ENCODE results near the gene MYL7.

Gene MYL7

DNA sequence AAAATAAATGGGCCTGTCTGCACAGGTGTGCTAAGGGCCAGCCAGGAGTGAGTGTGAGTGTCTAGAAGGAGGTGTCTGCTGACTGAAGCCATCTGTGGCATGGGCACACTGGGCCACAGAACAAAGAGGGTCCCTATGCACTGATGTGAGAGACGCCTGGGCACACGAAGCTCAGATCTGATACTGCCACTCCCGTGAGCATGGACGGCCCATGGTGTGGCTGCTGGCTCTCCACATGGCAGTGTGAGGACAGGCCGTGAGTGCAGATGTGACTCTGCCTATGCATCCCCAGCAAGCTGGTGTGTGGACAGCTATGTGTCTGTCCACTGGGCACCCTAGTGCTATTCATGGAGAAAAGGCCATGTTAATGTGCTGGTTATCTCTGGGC lies 12.8 kb upstream of the MYL7 start:
- H3K27ac ChIP-seq (ENCODE audit: low read depth, low read length): no peak overlapping the region
- no peak overlapping the region for H4K8ac ChIP-seq (ENCODE audit: low read depth, low read length)
- no peak overlapping the region for H3K4me3 ChIP-seq (ENCODE audit: low read depth, low read length)
- no peaks in the 10 kb centered on the region for H3K36me3 ChIP-seq (ENCODE audit: control insufficient read depth in 1 of 2, insufficient read depth in 2 of 2, low read length in 2 of 2)
- no peak overlapping the region for H3K4me2 ChIP-seq (ENCODE audit: low read length)
- no peak overlapping the region for H3K4ac ChIP-seq (ENCODE audit: low read depth, low read length)
- no peaks in the 10 kb centered on the region for H3K79me1 ChIP-seq (ENCODE audit: low read length)
- no peak overlapping the region for H3K18ac ChIP-seq (ENCODE audit: low read length)
- H4K12ac ChIP-seq (ENCODE audit: low read depth, low read length): no peak overlapping the region
- no peak overlapping the region for H4K91ac ChIP-seq (ENCODE audit: low read depth, low read length)
- no peaks in the 10 kb centered on the region for H3K79me2 ChIP-seq (ENCODE audit: control insufficient read depth, insufficient read depth, low read length, poor library complexity)
- no peak overlapping the region for H3K9ac ChIP-seq (ENCODE audit: low read length)
- no peak for DNase-seq
- peaks cover 2% of the 10 kb centered on the region for H3K9me3 ChIP-seq (ENCODE audit: insufficient read depth, low read depth, low read length)
- H3K27me3 ChIP-seq (ENCODE audit: insufficient read depth, low read length): no peaks in the 10 kb centered on the region
- H2AK5ac ChIP-seq (ENCODE audit: low read length): no peak overlapping the region
- H2BK5ac ChIP-seq (ENCODE audit: low read depth, low read length, poor library complexity): no peak overlapping the region
- H2BK12ac ChIP-seq (ENCODE audit: low read length): no peak overlapping the region
- no peak overlapping the region for H2BK120ac ChIP-seq (ENCODE audit: insufficient read depth, low read length, poor library complexity)
- peaks cover 2 to 5% of the 10 kb centered on the region in 2 experiments for H3K4me1 ChIP-seq (ENCODE audit: control insufficient read depth in 1 of 2, insufficient read depth in 2 of 2, low read length in 2 of 2)
- H2AFZ ChIP-seq (ENCODE audit: insufficient read depth, low read length, poor library complexity): no peak overlapping the region
- no CpG with 5 or more reads among the region's 5 CpGs for WGBS (ENCODE audit: extremely low coverage, insufficient coverage, insufficient read length)
- H3K23ac ChIP-seq (ENCODE audit: low read length): no peak overlapping the region
- no peak overlapping the region for H3K14ac ChIP-seq (ENCODE audit: low read length)

DNA sequence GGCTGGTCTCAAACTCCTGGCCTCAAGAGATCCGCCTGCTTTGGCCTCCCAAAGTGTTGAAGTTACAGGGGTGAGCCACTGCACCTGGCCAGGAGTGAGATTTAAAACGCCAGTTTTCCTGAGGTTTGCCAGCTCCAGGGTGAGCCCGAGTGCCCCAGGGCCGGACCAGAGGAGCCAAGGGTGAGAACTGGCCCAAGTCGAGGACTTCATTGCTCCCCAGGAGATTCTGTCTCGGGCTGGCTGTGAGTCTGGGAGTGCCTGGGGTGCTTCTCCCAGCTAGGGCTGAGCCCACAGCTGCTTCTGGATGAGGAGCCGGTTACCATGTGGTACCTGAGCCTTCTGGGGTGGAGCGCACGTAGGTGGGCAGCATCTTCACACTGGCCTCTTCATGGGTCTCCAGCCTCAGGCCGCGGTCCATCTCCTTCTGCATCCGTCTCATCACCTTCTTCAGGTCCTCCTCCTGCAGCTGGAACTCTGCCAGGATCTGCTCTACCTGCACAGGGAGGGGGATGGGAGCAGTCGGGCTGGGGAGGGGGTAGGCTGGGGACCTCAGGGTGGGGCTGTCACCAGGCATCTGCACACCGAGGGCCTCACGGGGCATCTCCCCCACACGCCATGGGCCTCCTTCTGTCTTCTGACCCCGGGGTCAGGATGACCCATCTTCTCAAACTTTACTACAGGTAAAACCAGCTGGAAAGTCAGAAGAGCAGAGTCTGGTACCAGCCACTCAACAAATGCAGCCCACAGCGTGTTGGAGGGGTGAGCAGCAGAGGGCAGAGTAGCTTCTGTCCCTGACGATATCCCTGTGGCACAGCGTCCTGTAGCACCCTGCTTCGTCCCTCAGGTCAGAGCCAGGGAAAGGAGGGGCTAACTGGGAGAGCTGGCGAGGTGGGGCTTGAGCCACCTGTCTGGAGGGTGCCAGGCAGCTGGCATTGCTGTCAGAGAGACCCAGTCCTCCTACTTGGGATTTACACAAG lies 12.1 kb upstream of the MYL7 start:
- Histone ChIP-seq H3K27ac (ENCODE audit: low read depth, low read length) (no peak overlapping the region), H3K9ac (ENCODE audit: low read length) (no peak overlapping the region), H3K18ac (ENCODE audit: low read length) (no peak overlapping the region), H3K27me3 (ENCODE audit: insufficient read depth, low read length) (no peaks in the 10 kb centered on the region), H3K14ac (ENCODE audit: low read length) (no peak overlapping the region), H2AFZ (ENCODE audit: insufficient read depth, low read length, poor library complexity) (no peak overlapping the region), H3K79me1 (ENCODE audit: low read length) (no peaks in the 10 kb centered on the region), H3K79me2 (ENCODE audit: control insufficient read depth, insufficient read depth, low read length, poor library complexity) (no peaks in the 10 kb centered on the region), H4K8ac (ENCODE audit: low read depth, low read length) (no peak overlapping the region), H3K4me2 (ENCODE audit: low read length) (no peak overlapping the region), H2BK5ac (ENCODE audit: low read depth, low read length, poor library complexity) (no peak overlapping the region), H3K9me3 (ENCODE audit: insufficient read depth, low read depth, low read length) (peaks cover 2% of the 10 kb centered on the region), H2BK12ac (ENCODE audit: low read length) (no peak overlapping the region), H3K23ac (ENCODE audit: low read length) (no peak overlapping the region), H3K4ac (ENCODE audit: low read depth, low read length) (no peak overlapping the region), H4K91ac (ENCODE audit: low read depth, low read length) (no peak overlapping the region), H4K12ac (ENCODE audit: low read depth, low read length) (no peak overlapping the region), H2BK120ac (ENCODE audit: insufficient read depth, low read length, poor library complexity) (no peak overlapping the region), H3K4me1 (ENCODE audit: control insufficient read depth in 1 of 2, insufficient read depth in 2 of 2, low read length in 2 of 2) (peaks cover 2 to 5% of the 10 kb centered on the region in 2 experiments), H3K36me3 (ENCODE audit: control insufficient read depth in 1 of 2, insufficient read depth in 2 of 2, low read length in 2 of 2) (no peaks in the 10 kb centered on the region), H3K4me3 (ENCODE audit: low read depth, low read length) (no peak overlapping the region), H2AK5ac (ENCODE audit: low read length) (no peak overlapping the region)
- DNase-seq: no peak
- WGBS (ENCODE audit: extremely low coverage, insufficient coverage, insufficient read length): no CpG with 5 or more reads among the region's 22 CpGs

DNA sequence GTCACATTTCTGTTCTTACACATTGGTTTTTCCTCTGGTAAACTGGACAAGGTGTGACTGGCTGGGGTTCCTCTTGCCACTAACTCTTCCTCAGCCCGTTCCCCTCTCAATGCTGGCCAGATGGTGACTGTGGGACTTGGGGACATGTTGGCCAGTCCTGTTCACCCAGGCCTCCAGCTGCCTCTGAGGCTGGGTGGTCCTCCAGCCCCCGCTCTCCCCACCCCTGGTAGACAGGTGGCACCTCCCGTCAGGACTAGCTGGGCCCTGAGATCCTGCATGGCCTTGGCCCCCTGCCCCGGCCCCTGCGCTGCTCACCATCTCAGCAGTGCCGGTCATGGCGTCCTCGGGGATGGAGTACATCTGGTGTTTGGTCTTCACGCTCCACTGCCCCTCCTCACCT lies 10.8 kb upstream of the MYL7 start:
- no peak overlapping the region for H2BK5ac ChIP-seq (ENCODE audit: low read depth, low read length, poor library complexity)
- no peak overlapping the region for H3K27ac ChIP-seq (ENCODE audit: low read depth, low read length)
- no peak for DNase-seq
- H4K91ac ChIP-seq (ENCODE audit: low read depth, low read length): no peak overlapping the region
- no peak overlapping the region for H3K4me2 ChIP-seq (ENCODE audit: low read length)
- H3K36me3 ChIP-seq (ENCODE audit: control insufficient read depth in 1 of 2, insufficient read depth in 2 of 2, low read length in 2 of 2): no peaks in the 10 kb centered on the region
- no peak overlapping the region for H3K18ac ChIP-seq (ENCODE audit: low read length)
- H3K23ac ChIP-seq (ENCODE audit: low read length): no peak overlapping the region
- no peak overlapping the region for H3K9ac ChIP-seq (ENCODE audit: low read length)
- no peak overlapping the region for H2AK5ac ChIP-seq (ENCODE audit: low read length)
- H3K14ac ChIP-seq (ENCODE audit: low read length): no peak overlapping the region
- no peaks in the 10 kb centered on the region for H3K79me2 ChIP-seq (ENCODE audit: control insufficient read depth, insufficient read depth, low read length, poor library complexity)
- H4K8ac ChIP-seq (ENCODE audit: low read depth, low read length): no peak overlapping the region
- no peak overlapping the region for H4K12ac ChIP-seq (ENCODE audit: low read depth, low read length)
- no peaks in the 10 kb centered on the region for H3K79me1 ChIP-seq (ENCODE audit: low read length)
- no peaks in the 10 kb centered on the region for H3K27me3 ChIP-seq (ENCODE audit: insufficient read depth, low read length)
- H2BK12ac ChIP-seq (ENCODE audit: low read length): no peak overlapping the region
- no CpG with 5 or more reads among the region's 9 CpGs for WGBS (ENCODE audit: extremely low coverage, insufficient coverage, insufficient read length)
- H3K4ac ChIP-seq (ENCODE audit: low read depth, low read length): no peak overlapping the region
- no peak overlapping the region for H2AFZ ChIP-seq (ENCODE audit: insufficient read depth, low read length, poor library complexity)
- no peak overlapping the region for H2BK120ac ChIP-seq (ENCODE audit: insufficient read depth, low read length, poor library complexity)
- peaks cover 2% of the 10 kb centered on the region for H3K9me3 ChIP-seq (ENCODE audit: insufficient read depth, low read depth, low read length)
- no peak overlapping the region for H3K4me3 ChIP-seq (ENCODE audit: low read depth, low read length)
- H3K4me1 ChIP-seq (ENCODE audit: control insufficient read depth in 1 of 2, insufficient read depth in 2 of 2, low read length in 2 of 2): peaks cover 5 to 13% of the 10 kb centered on the region in 2 experiments

DNA sequence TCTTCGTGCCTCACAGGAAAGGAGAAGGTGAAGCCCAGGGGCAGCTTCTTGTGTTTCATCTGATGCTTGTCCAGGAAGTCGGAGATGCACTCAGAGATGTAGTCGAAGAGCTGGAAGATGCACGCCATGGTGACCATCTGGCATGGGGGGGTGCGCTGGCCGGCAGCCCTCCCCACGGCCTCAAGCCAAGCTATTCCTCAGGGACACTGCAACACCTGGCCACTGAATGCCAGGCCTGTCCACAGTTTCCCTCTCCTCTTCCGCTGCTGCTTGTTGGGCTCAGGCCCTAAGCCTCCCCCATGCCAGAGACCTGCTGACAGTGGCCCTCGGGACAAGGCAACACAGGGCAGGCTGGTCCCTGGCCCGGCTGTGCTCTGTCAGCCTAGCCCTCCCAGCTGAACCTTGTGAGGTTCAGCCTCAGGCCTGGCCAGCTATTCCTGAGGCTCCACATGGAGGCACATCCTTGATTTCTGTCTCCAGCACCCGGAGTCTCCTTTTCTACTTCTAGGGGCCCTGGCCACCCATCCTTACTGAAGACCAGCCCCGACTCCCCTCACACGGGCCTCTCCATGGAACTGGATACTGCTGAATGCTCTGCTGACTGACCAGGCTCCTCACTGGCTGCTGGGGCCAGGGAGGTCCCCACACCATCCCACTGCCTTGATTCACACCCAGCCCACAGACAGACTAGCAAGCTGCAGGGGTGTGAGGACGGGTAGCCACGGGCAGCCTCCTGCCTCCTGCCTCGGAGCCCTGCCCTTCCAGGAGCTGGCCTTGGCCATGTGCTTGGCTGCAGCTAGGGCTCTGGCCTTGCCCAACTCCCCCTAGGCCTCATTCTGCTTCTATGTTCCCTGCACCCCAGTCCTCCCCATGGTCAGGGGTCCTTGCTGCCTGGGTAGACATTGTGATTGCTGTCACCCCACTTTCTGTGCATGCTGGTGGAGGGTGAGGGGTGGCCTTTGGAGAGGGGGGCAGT lies 10.1 kb upstream of the MYL7 start:
- Histone ChIP-seq H3K4ac (ENCODE audit: low read depth, low read length) (no peak overlapping the region), H2BK12ac (ENCODE audit: low read length) (no peak overlapping the region), H2BK5ac (ENCODE audit: low read depth, low read length, poor library complexity) (no peak overlapping the region), H3K9ac (ENCODE audit: low read length) (no peak overlapping the region), H3K23ac (ENCODE audit: low read length) (no peak overlapping the region), H3K14ac (ENCODE audit: low read length) (no peak overlapping the region), H4K8ac (ENCODE audit: low read depth, low read length) (no peak overlapping the region), H3K36me3 (ENCODE audit: control insufficient read depth in 1 of 2, insufficient read depth in 2 of 2, low read length in 2 of 2) (no peaks in the 10 kb centered on the region), H2BK120ac (ENCODE audit: insufficient read depth, low read length, poor library complexity) (no peak overlapping the region), H4K91ac (ENCODE audit: low read depth, low read length) (no peak overlapping the region), H3K4me2 (ENCODE audit: low read length) (no peak overlapping the region), H3K4me3 (ENCODE audit: low read depth, low read length) (no peak overlapping the region), H3K27me3 (ENCODE audit: insufficient read depth, low read length) (no peaks in the 10 kb centered on the region), H2AK5ac (ENCODE audit: low read length) (no peak overlapping the region), H3K27ac (ENCODE audit: low read depth, low read length) (no peak overlapping the region), H3K18ac (ENCODE audit: low read length) (no peak overlapping the region), H3K79me1 (ENCODE audit: low read length) (no peaks in the 10 kb centered on the region), H3K79me2 (ENCODE audit: control insufficient read depth, insufficient read depth, low read length, poor library complexity) (no peaks in the 10 kb centered on the region), H2AFZ (ENCODE audit: insufficient read depth, low read length, poor library complexity) (no peak overlapping the region), H3K9me3 (ENCODE audit: insufficient read depth, low read depth, low read length) (peaks cover 3% of the 10 kb centered on the region), H3K4me1 (ENCODE audit: control insufficient read depth in 1 of 2, insufficient read depth in 2 of 2, low read length in 2 of 2) (peaks cover 7 to 17% of the 10 kb centered on the region in 2 experiments), H4K12ac (ENCODE audit: low read depth, low read length) (no peak overlapping the region)
- WGBS (ENCODE audit: extremely low coverage, insufficient coverage, insufficient read length): no CpG with 5 or more reads among the region's 16 CpGs
- DNase-seq: no peak
